Prostate gland (tissue), 2 donors: Measurements from ENCODE around the gene TIMP2. TPM values are rescaled to one million over a fixed set of nuclear protein-coding genes. Genes with fewer than 3 reads are reported as not detected.
"Not testable (repeated sequence)": the region's sequence is repeated elsewhere in the genome, so short reads cannot be mapped to it uniquely, and the experiment has no call there.

Experiments used
- DNase-seq: peaks from one replicate; pipeline ENCODE4 v3.0.0-alpha.2; 2019; ENCODE audit warnings: low spot score
- H3K27ac ChIP-seq, 2 donors: fragments of 200-600 bp; sonication (generic); 2 replicates each; pipeline ENCODE4 v1.5.1; 2017 to 2019
- H3K27me3 ChIP-seq: fragments of 200-600 bp; sonication (generic); replicated peaks from 2 replicates; pipeline ENCODE4 v1.5.1; 2019; ENCODE audit not compliant: insufficient read depth
- H3K36me3 ChIP-seq, 2 donors: fragments of 200-600 bp; sonication (generic); 1 replicate in 1 of 2; 2 replicates in 1 of 2; pipeline versions ENCODE4 v1.5.1 to v1.8.1; 2017 to 2019
- H3K4me1 ChIP-seq: fragments of 200-600 bp; sonication (generic); replicated peaks from 2 replicates; pipeline ENCODE4 v1.5.1; 2019
- H3K4me3 ChIP-seq, 2 donors: fragments of 200-600 bp; sonication (generic); 2 replicates each; pipeline ENCODE4 v1.5.1; 2017 to 2019
- H3K9me3 ChIP-seq: fragments of 200-600 bp; sonication (generic); 2 replicates; pipeline ENCODE4 v1.5.1; 2017
- POLR2A ChIP-seq: fragments of 450-650 bp; IDR thresholded peaks from one replicate; pipeline ENCODE4 v1.6.1; 2016; ENCODE audit warnings: antibody characterized with exemption, mild to moderate bottlenecking
- POLR2AphosphoS5 ChIP-seq: sonication (generic); formaldehyde crosslinking; IDR thresholded peaks from one replicate; pipeline ENCODE4 v1.6.1; 2017; ENCODE audit warnings: antibody characterized with exemption
- WGBS: methylation state at CpG from one replicate; pipeline ENCODE4 v1.1.5; 2018; 5-methylcytosine and 5-hydroxymethylcytosine counted together
- intact Hi-C: fragments of 100-400 bp; cut with DNase I; formaldehyde crosslinking; loops from one replicate; pipeline ENCODE4 v1.14.2; 2022
- total RNA-seq, 2 donors: library from RNA; depleted of rRNA; stranded (reverse); fragments of >200 nt; gene quantifications; one replicate each; pipeline ENCODE4 v1.1.0, GENCODE V29; 2016
- TF ChIP-seq, protein P1 (sequence below), 4 experiments: fragments of 200-600 bp in 2 of 4; fragments of 450-650 bp in 2 of 4; sonication (generic) in 2 of 4; IDR thresholded peaks; 1 replicate in 3 of 4; 2 replicates in 1 of 4; pipeline ENCODE4 v1.5.1; 2016 to 2019; ENCODE audit warnings: antibody characterized with exemption in 4 of 4, mild to moderate bottlenecking in 2 of 4, moderate library complexity in 2 of 4

The TIMP2 gene
- total RNA-seq, 2 donors from 2014 or later: 54.5 to 500 TPM

DNA sequence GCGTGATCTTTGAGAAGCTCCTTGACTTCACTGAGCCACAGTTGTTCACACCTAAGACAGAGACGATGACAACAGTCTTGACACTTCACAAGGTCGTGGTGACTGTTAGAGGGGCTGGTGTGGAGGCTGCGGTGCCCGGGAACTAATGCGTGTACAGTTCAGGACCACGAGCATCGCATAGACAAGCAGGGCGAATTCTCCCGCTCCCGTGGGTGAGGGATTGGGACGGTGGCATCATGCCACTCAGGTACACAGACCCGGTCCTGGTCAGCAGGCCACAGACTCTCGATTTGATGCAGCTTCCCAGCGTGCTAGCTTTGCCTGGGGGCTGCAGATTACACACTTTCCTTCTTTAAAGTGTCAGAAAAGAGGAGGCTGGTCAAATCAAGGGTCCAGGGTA, 46.9 kb downstream of the TIMP2 start:
- H3K9me3 ChIP-seq: no peaks in the 10 kb centered on the region
- WGBS: 87% methylated on average over 15 of the region's 15 CpGs
- DNase-seq: no peak
- H3K4me3 ChIP-seq: no peak overlapping the region
- H3K36me3 ChIP-seq: no peaks in the 10 kb centered on the region
- H3K27ac ChIP-seq: no peak overlapping the region
- intact Hi-C loops: no loop called here
- peaks cover 3% of the 10 kb centered on the region for H3K4me1 ChIP-seq
- no peaks in the 10 kb centered on the region for H3K27me3 ChIP-seq
- TF ChIP-seq, protein P1, sequence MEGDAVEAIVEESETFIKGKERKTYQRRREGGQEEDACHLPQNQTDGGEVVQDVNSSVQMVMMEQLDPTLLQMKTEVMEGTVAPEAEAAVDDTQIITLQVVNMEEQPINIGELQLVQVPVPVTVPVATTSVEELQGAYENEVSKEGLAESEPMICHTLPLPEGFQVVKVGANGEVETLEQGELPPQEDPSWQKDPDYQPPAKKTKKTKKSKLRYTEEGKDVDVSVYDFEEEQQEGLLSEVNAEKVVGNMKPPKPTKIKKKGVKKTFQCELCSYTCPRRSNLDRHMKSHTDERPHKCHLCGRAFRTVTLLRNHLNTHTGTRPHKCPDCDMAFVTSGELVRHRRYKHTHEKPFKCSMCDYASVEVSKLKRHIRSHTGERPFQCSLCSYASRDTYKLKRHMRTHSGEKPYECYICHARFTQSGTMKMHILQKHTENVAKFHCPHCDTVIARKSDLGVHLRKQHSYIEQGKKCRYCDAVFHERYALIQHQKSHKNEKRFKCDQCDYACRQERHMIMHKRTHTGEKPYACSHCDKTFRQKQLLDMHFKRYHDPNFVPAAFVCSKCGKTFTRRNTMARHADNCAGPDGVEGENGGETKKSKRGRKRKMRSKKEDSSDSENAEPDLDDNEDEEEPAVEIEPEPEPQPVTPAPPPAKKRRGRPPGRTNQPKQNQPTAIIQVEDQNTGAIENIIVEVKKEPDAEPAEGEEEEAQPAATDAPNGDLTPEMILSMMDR (IDR thresholded peaks at IDR 0.05): no peak
- TF ChIP-seq POLR2A (no peak), POLR2AphosphoS5 (no peak)

DNA sequence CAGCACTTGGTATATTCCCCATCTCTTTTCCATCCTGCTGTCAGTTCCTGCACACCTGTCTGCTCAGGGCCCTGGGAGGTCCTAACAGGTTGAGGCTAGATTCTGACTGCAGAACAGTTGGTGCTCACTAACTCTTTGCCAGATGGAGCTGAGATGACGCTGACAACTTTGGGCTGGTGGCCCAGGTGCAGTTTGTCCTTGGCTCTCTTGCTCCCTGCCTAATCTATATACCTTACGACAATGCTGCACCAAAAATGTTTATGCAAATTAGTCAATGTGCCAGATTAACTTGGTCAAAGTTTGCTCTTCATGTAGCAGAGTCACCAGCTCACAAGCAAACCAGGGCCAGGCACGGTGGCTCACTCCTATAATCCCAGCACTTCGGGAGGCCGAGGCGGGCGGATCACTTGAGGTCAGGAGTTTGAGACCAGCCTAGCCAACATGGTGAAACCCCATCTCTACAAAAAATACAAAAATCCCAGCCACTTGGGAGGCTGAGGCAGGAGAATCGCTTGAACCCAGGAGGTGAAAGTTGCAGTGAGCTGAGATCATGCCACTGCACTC, 48.2 kb downstream of the TIMP2 start:
- H3K27me3 ChIP-seq, H3K27ac ChIP-seq, H3K36me3 ChIP-seq, H3K9me3 ChIP-seq, H3K4me1 ChIP-seq, H3K4me3 ChIP-seq, DNase-seq, intact Hi-C loops: not testable (repeated sequence)
- WGBS: 59% methylated on average over 8 of the region's 8 CpGs
- TF ChIP-seq POLR2AphosphoS5: peak; percentile 62

DNA sequence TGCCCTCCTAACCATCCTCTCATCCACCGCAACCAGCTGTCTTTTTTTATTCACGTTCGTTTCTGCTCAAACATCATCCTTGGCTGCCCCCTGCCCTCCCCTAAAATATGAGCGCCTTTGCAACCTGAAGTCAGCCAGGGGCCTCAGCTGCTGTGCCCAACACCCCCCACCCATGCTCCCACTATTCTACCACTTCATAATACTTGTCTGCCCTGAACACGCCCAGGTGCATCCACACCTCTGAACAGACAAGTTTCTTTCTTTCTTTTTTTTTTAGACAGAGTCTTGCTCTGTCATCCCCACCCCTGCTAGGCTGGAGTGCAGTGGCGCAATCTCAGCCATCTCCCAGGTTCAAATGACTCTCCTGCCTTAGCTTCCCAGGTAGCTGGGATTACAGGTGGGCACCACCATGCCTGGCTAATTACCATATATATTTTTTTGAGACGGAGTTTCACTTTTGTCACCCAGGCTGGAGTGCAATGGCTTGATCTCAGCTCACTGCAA, 49.0 kb downstream of the TIMP2 start:
- intact Hi-C loops: no loop called here
- Histone ChIP-seq H3K4me1 (peaks cover 3% of the 10 kb centered on the region), H3K27me3 (no peaks in the 10 kb centered on the region), H3K9me3 (no peaks in the 10 kb centered on the region), H3K4me3 (no peak overlapping the region), H3K36me3 (no peaks in the 10 kb centered on the region), H3K27ac (no peak overlapping the region)
- TF ChIP-seq POLR2AphosphoS5 (no peak), POLR2A (no peak)
- TF ChIP-seq, protein P1 (IDR thresholded peaks at IDR 0.05): no peak
- 85% methylated on average over 7 of the region's 7 CpGs for WGBS
- no peak for DNase-seq

DNA sequence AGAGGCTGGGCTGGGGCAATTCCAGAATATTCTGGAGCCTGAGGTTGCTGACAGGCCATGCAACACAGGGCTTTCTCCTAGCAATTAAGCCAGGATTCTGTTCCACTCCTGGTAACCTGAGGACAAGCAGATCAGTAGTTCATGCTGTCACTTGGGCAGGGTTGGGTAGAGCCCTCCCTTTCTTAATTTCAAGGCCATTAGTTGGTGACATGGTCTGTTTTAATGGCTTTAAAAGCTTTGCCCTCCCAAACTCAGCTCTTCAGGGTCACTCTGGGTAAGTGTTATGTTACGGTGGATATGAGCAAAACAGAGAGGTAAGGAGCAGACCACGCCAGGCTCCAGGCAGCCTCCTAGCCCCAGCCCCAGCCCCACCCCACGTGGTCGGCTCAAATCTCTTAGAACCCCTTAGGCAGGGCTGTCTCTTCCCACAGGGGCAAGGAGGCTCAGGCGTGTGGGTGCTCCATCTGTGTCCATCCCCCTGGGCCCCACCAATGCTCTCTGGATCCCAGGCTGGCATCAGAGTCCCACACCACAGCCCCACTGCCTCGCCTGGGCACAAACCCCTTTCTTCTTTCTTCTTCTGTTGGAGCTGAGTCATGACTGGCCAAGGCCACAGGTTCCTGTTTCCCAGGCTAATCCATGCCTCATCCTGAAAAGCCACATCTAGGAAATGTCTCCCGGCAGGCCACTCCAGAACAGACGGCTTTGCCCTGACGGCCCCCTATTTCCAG, 49.7 kb downstream of the TIMP2 start:
- Histone ChIP-seq H3K36me3 (no peaks in the 10 kb centered on the region), H3K9me3 (no peaks in the 10 kb centered on the region), H3K27ac (no peak overlapping the region), H3K4me1 (peaks cover 3% of the 10 kb centered on the region), H3K4me3 (no peak overlapping the region), H3K27me3 (no peaks in the 10 kb centered on the region)
- TF ChIP-seq POLR2AphosphoS5: no peak
- TF ChIP-seq, protein P1 (IDR thresholded peaks at IDR 0.05): no peak
- TF ChIP-seq POLR2A: no peak
- no peak for DNase-seq
- WGBS: 62% methylated on average over 9 of the region's 9 CpGs
- intact Hi-C loops: no loop called here

DNA sequence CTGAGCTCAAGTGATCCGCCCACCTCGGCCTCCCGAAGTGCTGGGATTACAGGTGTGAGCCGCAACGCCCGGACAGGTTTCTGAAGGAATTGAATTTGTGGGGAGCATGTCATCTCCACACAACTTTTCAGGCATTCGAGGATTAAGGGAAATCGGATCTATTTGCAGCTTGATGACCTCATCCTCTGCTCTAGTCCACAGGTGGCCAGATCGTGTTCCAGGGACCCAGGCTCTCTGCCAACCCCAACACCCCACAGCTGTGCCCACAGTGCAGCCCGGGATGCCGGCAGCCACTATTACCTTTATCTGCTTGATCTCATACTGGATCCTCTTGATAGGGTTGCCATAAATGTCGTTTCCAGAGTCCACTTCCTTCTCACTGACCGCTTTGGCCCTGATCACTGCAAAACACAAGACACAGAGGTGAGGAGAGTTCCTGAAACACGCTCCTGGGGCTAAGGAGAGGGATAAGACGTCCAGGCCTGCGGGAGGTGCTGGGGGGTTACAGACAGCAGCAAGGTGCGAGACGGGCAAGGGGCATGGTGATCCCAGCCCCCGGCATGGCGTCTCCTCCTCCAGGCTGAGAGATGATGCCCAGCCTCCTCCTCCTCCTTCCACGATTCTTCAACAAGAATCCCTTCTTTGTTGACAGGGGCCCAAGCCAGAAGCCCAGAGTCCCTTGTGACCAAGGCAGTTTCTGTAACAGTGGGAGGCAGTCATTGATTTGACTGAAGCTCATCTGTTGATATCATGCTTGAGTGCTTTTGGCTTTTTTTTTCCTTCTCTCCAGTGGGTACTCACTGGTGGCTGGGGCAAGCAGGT, 51.5 kb downstream of the TIMP2 start:
- peak overlapping the region; percentile 48 for H3K27ac ChIP-seq
- 33% methylated on average over 21 of the region's 21 CpGs for WGBS
- intact Hi-C loops: no loop called here

More for the DNA sequence above, 51.5 kb downstream of the TIMP2 start:
- DNase-seq: peak; percentile 51
- H3K36me3 ChIP-seq: no peaks in the 10 kb centered on the region
- TF ChIP-seq, protein P1 (IDR thresholded peaks at IDR 0.05): no peak
- peak; percentile 68 for TF ChIP-seq POLR2AphosphoS5
- TF ChIP-seq POLR2A: no peak
- no peaks in the 10 kb centered on the region for H3K27me3 ChIP-seq
- H3K4me1 ChIP-seq: no peaks in the 10 kb centered on the region
- H3K9me3 ChIP-seq: no peaks in the 10 kb centered on the region
- H3K4me3 ChIP-seq: no peak overlapping the region
